ENCODE data around the gene SIL1. TPM values are rescaled to one million over a fixed set of nuclear protein-coding genes. Genes with fewer than 3 reads are reported as not detected.

The SIL1 gene
- total RNA-seq, 1 donor from 2014 or later, result 41.6 TPM

- Histone ChIP-seq H3K9me3 (ENCODE audit: insufficient read depth, low read depth, low read length) (no peaks in the 10 kb centered on the region), H4K20me1 (ENCODE audit: insufficient read depth, low read length) (peaks cover 39% of the 10 kb centered on the region), H3K79me2 (ENCODE audit: insufficient read depth, low read length) (peaks cover 9% of the 10 kb centered on the region), H2AFZ (ENCODE audit: low read depth, low read length) (no peak overlapping the region), H3K27ac (ENCODE audit: low read depth, low read length) (no peak overlapping the region), H3K4me3 (ENCODE audit: insufficient read depth, low read depth, low read length) (no peak overlapping the region), H3K27me3 (ENCODE audit: insufficient read depth, low read length) (no peaks in the 10 kb centered on the region), H3K4me2 (ENCODE audit: low read length) (no peak overlapping the region), H3K4me1 (ENCODE audit: insufficient read depth, low read length) (peaks cover 15% of the 10 kb centered on the region), H3K9ac (ENCODE audit: low read length) (no peak overlapping the region), H3K36me3 (ENCODE audit: insufficient read depth, low read length) (no peaks in the 10 kb centered on the region)
- Mint-ChIP-seq H3K9me3 (ENCODE audit: unreplicated experiment) (no peaks in the 10 kb centered on the region), H3K27ac (ENCODE audit: unreplicated experiment) (no peak overlapping the region), H3K36me3 (ENCODE audit: low read depth, unreplicated experiment) (peaks cover 3% of the 10 kb centered on the region), H3K4me3 (ENCODE audit: unreplicated experiment) (no peak overlapping the region), H3K4me1 (ENCODE audit: low read depth, unreplicated experiment) (peaks cover 13% of the 10 kb centered on the region), H3K27me3 (ENCODE audit: low read depth, unreplicated experiment) (peaks cover 3% of the 10 kb centered on the region)
- FAIRE-seq (no peak), DNase-seq (ENCODE audit: low read depth) (no peak)
- TF ChIP-seq EZH2 (IDR thresholded peaks at IDR 0.05; ENCODE audit: insufficient read depth, low read length), result no peak
- TF ChIP-seq, protein P1, sequence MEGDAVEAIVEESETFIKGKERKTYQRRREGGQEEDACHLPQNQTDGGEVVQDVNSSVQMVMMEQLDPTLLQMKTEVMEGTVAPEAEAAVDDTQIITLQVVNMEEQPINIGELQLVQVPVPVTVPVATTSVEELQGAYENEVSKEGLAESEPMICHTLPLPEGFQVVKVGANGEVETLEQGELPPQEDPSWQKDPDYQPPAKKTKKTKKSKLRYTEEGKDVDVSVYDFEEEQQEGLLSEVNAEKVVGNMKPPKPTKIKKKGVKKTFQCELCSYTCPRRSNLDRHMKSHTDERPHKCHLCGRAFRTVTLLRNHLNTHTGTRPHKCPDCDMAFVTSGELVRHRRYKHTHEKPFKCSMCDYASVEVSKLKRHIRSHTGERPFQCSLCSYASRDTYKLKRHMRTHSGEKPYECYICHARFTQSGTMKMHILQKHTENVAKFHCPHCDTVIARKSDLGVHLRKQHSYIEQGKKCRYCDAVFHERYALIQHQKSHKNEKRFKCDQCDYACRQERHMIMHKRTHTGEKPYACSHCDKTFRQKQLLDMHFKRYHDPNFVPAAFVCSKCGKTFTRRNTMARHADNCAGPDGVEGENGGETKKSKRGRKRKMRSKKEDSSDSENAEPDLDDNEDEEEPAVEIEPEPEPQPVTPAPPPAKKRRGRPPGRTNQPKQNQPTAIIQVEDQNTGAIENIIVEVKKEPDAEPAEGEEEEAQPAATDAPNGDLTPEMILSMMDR (IDR thresholded peaks at IDR 0.05; ENCODE audit: insufficient read depth, low read depth, low read length), result no peak
These were observed 65.7 kb downstream of the SIL1 start for GRCh38 chr5:139132515-139132914.

GRCh38 chr5:139131921-139132432 is 66.2 kb downstream of the SIL1 start:
- no peak for FAIRE-seq
- H4K20me1 ChIP-seq (ENCODE audit: insufficient read depth, low read length), result peaks cover 39% of the 10 kb centered on the region
- peaks cover 9% of the 10 kb centered on the region for H3K79me2 ChIP-seq (ENCODE audit: insufficient read depth, low read length)
- no peak for TF ChIP-seq EZH2 (IDR thresholded peaks at IDR 0.05; ENCODE audit: insufficient read depth, low read length)
- TF ChIP-seq, protein P1 (IDR thresholded peaks at IDR 0.05; ENCODE audit: insufficient read depth, low read depth, low read length), result no peak
- Mint-ChIP-seq H3K27ac (ENCODE audit: unreplicated experiment) (no peak overlapping the region), H3K9me3 (ENCODE audit: unreplicated experiment) (no peaks in the 10 kb centered on the region), H3K27me3 (ENCODE audit: low read depth, unreplicated experiment) (peaks cover 3% of the 10 kb centered on the region), H3K36me3 (ENCODE audit: low read depth, unreplicated experiment) (peaks cover 7% of the 10 kb centered on the region), H3K4me3 (ENCODE audit: unreplicated experiment) (no peak overlapping the region), H3K4me1 (ENCODE audit: low read depth, unreplicated experiment) (peaks cover 13% of the 10 kb centered on the region)
- DNase-seq (ENCODE audit: low read depth), result no peak
- H3K4me1 ChIP-seq (ENCODE audit: insufficient read depth, low read length), result peaks cover 15% of the 10 kb centered on the region
- H3K4me2 ChIP-seq (ENCODE audit: low read length), result peak overlapping the region; percentile 70
- no peaks in the 10 kb centered on the region for H3K9me3 ChIP-seq (ENCODE audit: insufficient read depth, low read depth, low read length)
- no peak overlapping the region for H3K4me3 ChIP-seq (ENCODE audit: insufficient read depth, low read depth, low read length)
- no peaks in the 10 kb centered on the region for H3K36me3 ChIP-seq (ENCODE audit: insufficient read depth, low read length)
- peak overlapping the region; percentile 33 for H3K9ac ChIP-seq (ENCODE audit: low read length)
- H3K27ac ChIP-seq (ENCODE audit: low read depth, low read length), result peak overlapping the region; percentile 28
- H2AFZ ChIP-seq (ENCODE audit: low read depth, low read length), result peak overlapping the region; percentile 40
- H3K27me3 ChIP-seq (ENCODE audit: insufficient read depth, low read length), result no peaks in the 10 kb centered on the region

GRCh38 chr5:139131465-139131864 is 66.7 kb downstream of the SIL1 start:
- Histone ChIP-seq H3K79me2 (ENCODE audit: insufficient read depth, low read length) (peaks cover 9% of the 10 kb centered on the region), H2AFZ (ENCODE audit: low read depth, low read length) (peak overlapping the region; percentile 40), H3K4me1 (ENCODE audit: insufficient read depth, low read length) (peaks cover 15% of the 10 kb centered on the region), H3K4me2 (ENCODE audit: low read length) (peak overlapping the region; percentile 70), H3K9me3 (ENCODE audit: insufficient read depth, low read depth, low read length) (no peaks in the 10 kb centered on the region), H4K20me1 (ENCODE audit: insufficient read depth, low read length) (peaks cover 38% of the 10 kb centered on the region), H3K27ac (ENCODE audit: low read depth, low read length) (peak overlapping the region; percentile 28), H3K36me3 (ENCODE audit: insufficient read depth, low read length) (no peaks in the 10 kb centered on the region), H3K4me3 (ENCODE audit: insufficient read depth, low read depth, low read length) (no peak overlapping the region), H3K27me3 (ENCODE audit: insufficient read depth, low read length) (no peaks in the 10 kb centered on the region), H3K9ac (ENCODE audit: low read length) (peak overlapping the region; percentile 33)
- H3K36me3 Mint-ChIP-seq (ENCODE audit: low read depth, unreplicated experiment), result peaks cover 10% of the 10 kb centered on the region
- peak; percentile 61 for DNase-seq (ENCODE audit: low read depth)
- H3K27ac Mint-ChIP-seq (ENCODE audit: unreplicated experiment), result no peak overlapping the region
- peaks cover 13% of the 10 kb centered on the region for H3K4me1 Mint-ChIP-seq (ENCODE audit: low read depth, unreplicated experiment)
- TF ChIP-seq EZH2 (IDR thresholded peaks at IDR 0.05; ENCODE audit: insufficient read depth, low read length), result no peak
- TF ChIP-seq, protein P1 (IDR thresholded peaks at IDR 0.05; ENCODE audit: insufficient read depth, low read depth, low read length), result no peak
- FAIRE-seq, result no peak
- H3K27me3 Mint-ChIP-seq (ENCODE audit: low read depth, unreplicated experiment), result peaks cover 3% of the 10 kb centered on the region
- H3K9me3 Mint-ChIP-seq (ENCODE audit: unreplicated experiment), result no peaks in the 10 kb centered on the region
- no peak overlapping the region for H3K4me3 Mint-ChIP-seq (ENCODE audit: unreplicated experiment)
